Embryonic facial prominence (tissue), 1 donor: Measurements from ENCODE around the gene LMAN1L.
"Not testable (repeated sequence)": the region's sequence is repeated elsewhere in the genome, so short reads cannot be mapped to it uniquely, and the experiment has no call there.

Experiments
- DNase-seq: peaks from one replicate; pipeline ENCODE4 v3.0.0-alpha.2; 2016; ENCODE audit errors: extremely low spot score

Gene LMAN1L

DNA sequence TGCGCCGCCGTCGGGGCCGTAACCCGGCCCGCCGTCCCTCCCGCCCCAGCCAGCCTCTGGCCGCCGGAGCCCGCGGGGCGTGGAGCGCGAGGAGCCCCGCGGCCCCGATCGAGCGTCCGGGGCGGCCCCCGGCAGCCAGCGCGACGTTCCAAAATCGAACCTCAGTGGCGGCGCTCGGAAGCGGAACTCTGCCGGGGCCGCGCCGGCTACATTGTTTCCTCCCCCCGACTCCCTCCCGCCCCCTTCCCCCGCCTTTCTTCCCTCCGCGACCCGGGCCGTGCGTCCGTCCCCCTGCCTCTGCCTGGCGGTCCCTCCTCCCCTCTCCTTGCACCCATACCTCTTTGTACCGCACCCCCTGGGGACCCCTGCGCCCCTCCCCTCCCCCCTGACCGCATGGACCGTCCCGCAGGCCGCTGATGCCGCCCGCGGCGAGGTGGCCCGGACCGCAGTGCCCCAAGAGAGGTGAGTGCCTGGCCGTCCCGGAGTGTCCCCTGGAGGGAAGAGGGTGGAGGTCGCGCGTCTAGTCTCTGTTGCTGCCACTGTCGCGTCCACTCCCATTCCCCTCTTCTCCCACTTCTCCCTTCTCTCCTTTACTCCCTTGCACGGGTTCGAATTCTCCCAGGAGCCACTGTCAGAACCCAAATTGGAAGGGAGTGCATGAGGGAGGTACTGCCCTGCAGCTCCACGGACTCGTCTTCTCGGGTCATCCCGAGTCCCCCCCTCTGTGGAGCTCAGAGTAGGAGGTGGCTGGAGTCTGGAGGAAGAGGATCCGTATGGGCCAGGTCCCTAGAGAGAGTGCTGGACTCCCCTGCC lies 30.2 kb upstream of the LMAN1L start:
- no peak for DNase-seq

DNA sequence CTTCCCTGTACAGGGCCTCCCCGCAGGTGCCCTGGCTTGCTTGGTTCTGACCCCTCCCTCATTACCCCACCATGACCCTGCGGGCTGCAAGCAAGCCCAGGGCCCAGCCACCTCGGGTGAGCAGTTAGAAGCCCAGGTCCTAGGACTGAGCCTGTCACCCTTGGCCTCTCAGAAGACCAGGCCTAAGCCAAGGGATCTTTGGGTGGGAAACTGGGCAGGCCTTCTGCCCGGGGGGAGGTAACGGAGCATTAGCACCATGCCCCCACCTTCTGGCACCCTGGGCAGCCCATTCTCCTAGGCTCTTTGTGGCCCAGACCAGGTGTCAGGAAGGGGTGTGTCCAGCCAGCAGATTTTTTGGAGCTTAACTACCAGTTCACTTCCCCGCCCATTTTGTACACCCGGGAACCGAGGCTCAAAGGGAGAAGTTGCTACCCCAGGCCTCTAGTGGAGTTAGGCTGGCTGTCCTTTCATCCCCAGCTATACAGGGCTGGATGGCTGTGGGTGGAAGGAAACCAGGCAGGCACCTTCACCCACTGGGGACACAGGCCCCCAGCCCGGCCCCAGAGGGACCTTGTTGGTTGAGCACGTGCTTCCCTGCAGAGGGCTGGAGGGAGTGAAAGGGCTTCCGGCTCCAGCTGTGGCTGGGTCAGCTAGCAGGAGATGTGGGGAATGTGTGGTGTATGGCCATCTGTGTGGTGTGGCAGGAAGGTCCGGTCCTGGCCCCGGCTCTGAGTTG lies 29.4 kb upstream of the LMAN1L start:
- DNase-seq, result no peak

DNA sequence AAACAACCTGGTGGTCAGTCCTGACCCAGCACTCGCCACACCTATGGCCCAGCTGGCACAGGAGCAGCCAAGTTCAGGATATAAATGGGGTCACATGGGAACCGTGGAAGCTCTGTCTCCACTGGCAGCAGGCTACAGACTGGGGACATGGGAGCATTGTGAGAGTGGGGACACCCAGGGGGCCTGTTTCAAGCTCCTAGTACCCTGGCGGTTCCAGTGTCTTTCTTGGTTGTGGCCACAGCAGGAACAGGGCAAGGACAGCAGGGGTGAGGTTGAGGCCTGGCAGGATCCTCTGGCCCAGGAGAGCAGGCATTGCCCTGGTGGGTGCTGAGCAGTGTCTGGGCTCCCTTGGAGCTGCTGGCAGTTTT lies 28.8 kb upstream of the LMAN1L start:
- no peak for DNase-seq

DNA sequence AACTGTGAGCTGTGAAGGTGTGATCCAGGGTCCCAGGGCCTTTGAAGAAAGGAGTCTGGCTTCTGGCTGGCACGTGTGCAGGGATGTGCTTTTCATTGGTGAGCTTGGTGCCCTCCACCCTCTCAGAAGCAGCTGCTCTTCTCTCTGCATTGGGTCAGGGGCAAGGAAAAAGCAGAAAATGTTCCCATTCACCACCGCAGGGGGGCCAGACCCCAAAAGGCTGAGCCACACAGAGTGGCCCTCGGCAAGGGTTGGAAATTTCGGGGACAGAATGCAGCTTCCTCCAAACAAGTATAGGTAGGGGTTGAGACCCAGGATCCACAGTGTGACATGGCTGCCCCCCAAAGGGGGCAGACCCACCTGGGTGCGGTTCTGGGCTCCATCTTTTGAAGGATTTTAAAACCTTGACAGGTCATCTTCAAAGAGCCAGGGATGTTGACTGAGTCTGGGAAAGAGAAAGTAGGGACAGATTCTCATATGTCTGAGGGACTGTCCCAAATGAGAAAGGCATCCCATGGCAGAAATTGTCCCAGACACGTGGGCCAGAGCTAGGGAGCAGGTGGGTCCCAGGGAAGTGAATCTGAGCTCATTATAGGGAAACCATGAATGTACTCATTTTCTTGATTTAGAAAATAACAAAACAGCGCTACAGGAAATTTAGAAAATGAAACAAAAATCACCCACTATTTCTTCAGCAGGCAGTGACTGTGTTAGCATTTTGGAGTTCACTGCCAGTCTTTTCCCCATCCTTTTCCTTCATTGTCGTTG lies 28.0 kb upstream of the LMAN1L start:
- DNase-seq, result no peak

DNA sequence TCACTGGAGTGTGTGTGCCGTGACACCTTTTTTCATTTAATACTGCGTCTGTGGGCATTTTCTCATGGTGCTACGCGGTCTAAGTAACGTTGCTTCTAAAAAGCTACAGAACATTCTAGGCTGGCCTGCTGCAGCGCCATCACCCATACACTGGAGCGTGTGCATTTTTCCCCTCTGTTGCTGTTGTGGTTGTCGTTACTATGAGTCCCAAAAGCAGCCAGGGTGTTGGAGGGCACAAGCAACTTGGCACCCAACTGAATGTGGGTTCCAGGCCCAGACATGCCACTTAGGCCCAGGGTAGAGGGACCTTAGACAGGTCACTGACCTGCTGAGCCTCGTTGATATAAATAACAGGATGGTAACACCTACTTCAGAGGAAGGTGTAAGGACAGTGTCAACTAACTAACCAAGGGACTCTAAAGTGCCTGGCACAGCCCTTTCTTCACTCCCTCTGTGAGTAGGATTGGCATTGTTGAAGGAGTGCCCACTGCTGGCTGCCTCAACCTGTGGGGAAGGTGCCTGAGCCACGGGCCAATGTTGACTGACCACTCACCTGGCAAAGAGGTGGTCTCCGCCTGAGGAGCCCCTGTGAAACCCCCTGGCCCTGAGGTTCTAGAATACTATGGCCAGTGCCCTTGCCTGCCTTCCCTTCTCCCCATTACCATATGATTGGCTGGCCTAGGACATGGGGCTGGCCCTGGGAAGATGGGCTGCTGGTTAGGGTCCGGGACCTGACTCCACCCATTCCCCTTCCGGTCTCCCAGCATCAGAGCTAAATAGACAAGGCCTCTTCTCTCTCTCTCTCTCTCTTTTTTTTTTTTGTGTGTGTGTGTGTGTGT lies 27.2 kb upstream of the LMAN1L start:
- no peak for DNase-seq

DNA sequence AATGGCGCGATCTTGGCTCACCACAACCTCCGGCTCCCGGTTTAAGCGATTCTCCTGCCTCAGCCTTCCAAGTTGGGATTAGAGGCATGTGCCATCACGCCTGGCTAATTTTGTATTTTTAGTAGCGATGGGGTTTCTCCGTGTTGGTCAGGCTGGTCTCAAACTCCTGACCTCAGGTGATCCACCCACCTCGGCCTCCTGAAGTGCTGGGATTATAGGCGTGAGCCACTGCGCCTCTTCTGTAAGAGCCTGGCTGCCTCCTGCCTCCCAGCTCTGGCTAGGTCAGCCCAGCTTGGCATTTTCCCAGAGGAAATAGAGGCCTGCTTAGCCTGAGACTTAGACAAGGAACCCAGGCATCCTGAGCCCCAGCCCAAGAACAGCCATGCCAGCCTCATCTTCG lies 26.6 kb upstream of the LMAN1L start:
- DNase-seq, result not testable (repeated sequence)

DNA sequence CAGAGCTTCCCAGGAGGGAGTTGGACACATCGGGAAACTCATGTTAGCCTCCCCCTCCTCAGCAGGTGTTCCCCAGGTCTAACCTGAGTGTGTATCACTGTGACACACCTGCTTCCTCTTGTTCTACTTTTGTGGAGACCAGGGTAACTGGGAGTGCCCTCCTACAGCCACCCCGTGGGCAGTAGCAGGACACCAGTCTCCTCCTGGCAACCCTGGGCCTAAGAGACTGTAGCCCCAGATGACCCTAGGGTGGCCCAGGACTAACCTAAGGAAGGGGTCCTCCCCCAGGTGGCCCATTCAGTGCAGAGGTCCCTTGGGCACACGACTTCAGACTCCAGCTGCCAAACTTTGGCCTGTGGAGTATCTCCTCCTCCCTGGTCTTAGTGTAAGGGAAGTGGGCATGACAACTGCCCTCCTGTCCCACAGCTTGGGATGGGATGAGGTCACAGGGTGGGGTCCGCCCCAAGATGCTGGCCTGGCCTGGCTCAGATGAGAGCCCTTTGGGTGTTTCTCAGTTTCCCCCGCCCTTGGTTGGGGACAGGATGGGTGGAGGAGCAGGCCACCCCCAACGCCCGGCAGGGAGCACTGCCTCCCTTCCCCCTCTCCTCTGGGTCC lies 26.0 kb upstream of the LMAN1L start:
- no peak for DNase-seq

DNA sequence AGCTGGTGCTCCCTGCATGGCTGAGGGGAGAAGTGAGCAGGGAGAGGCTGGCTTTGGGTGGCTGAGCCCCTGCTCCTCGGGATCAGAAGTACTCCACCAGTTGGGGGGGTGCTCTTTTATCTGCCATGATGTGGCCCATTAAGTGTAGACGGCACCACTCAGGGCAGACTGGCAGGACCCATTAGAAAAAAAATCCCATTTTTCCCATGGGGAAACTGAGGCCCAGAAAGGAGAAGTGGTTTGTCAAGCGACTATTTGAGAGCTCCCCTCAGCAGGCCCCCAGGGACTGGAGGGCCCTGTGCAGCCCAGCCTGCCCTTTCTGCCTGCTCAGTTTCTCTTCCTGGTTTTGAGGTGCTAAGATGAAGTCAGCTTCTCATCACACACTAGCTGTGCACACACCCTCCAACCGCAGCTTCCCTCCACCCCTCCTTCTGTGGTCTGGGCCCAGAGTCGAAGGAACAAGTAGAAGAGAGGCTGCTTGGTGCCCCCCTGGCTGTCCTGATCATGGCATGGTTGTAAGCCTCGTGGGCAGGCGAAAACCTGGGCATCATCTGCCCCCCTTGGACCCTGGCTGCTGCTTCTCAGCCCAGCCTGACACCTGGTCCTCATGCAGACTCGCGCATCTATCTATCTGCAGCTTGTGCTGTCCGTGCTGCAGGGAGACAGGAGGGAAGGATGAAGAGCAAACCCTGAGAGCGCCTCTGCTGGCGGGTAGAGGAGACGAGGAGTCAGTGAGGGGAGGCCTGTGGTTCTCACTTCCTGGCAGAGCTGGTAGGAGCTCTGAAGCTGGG lies 25.2 kb upstream of the LMAN1L start:
- no peak for DNase-seq

DNA sequence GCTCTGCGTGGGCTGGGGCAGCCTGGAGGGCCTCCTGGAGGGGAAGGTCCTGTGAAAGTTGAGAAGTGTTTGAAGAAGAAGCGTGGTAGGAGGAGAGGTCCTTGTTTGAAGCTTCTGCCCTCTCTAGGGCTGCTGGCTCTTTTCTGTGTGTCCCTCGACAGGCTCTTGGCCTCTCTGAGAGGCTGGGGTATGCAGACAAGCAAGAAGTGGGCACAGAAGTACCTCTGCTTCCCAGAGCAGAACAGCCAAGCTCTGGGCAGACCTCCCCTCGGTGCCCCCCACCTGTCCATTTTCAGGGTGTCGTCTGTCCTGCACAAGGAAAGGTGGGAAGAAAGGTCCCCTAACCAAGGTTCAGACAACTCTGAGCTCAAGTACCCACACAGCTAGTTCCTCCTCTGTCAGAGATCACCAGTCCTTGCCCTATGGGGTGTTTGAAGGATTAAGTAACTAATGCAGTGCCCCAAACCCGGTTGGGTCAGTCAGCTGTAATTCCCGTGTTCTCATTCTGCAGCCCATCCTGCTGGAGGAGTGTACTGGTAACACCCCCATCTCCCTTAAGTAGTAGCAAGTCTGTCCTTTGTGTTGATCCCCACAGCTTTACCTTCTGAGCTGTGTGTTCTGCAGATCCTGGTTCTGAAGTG lies 24.5 kb upstream of the LMAN1L start:
- no peak for DNase-seq

DNA sequence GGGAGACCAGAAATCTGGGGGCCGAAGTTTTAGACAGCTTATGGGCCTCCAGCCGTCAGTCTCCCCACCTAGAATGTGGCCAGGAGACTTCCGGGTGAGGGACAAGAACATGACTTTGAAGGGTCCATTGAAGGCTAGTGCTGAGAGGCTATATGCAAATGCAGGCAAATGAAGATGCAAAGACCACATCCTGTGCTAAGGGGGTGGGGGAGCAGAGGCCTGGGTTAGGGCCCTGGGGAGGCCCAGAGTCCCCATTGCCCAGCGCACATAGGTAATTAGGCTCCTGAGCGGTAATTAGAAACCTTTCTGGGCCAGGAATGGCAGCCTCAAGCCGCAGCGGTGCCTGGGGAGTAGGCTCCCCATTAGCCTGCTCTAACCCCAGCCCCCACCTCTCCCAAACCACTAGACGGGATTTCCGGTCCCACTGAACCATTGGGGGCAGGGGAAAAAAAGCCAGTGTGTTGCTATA lies 23.9 kb upstream of the LMAN1L start:
- no peak for DNase-seq

DNA sequence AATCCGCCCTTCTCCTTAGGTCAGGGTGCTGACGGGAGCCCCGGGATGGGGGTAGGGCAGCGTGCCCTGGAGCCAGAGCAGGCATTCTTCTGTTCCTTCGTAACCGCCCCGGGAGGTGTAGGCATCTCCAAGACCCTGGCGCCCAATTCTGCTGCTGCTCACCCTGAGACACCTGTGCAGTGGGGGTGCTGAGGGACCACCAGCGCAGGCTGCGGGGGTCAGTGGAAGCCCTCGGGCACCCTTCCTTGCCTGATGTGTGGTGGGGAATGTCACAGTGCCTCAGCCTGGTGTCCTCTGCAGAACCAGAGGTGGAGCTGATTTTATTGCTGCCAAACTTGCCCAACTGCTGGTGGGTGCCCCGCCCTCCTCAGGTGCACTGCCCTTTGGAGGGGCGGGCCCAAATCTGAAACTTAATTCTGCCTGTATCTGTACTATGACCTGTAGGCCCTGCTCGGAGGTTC lies 23.4 kb upstream of the LMAN1L start:
- DNase-seq, result no peak

DNA sequence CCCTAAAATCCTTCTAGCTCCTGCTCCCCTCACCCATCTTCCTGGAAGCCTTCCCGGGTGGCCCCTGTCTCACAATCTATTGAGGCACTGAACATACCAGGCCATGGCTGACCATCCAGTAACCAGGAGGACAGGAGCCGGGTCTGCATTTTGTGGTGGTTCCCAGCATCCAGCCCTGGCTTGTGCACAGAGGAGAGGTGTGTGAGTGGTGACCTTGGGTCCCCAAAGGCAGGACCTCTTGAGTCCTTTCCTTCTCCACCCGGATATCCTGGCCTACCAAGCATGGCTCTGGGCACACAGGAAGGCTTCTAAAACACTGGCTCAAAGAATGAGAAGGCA lies 22.9 kb upstream of the LMAN1L start:
- no peak for DNase-seq

DNA sequence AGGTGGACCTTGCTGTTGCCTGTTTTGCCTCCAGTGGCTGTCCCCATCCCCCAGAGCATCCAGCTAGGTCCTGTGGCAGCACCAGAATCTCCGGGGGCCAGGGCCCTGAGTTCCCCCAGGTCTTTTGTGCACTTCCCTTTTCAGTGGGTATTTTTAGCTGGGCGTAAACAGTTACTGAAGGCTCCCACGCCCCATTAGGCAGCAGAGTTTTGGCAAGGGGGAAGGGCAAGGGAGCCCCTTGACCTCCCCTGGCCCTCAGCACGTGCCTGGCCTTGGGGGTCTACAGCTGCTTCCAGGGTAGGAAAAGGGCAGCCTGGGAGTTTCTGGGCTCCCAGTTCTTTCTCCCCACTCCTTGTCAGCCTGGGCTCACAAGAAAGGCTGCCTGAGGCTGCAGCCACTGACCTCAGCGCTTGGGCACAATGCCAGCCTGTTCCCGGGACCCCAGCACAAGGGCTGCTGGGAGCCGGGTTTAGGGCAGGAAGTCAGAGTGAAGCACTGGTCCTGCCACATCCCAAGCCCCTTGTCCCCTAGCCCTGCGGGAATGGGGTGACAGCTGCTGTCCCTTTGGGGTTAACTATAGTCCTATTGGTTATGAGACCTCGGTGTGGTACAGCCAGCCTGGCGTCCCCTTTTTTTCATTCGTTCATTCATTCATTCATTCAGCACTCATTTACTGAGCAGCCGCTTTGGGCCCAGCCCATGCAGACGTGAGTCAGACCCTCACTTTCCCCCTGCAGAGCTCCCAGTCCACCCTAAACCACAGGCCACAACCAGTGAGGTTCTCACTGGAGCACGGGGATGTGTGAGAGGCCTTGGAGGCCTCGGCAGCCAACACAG lies 22.3 kb upstream of the LMAN1L start:
- no peak for DNase-seq

DNA sequence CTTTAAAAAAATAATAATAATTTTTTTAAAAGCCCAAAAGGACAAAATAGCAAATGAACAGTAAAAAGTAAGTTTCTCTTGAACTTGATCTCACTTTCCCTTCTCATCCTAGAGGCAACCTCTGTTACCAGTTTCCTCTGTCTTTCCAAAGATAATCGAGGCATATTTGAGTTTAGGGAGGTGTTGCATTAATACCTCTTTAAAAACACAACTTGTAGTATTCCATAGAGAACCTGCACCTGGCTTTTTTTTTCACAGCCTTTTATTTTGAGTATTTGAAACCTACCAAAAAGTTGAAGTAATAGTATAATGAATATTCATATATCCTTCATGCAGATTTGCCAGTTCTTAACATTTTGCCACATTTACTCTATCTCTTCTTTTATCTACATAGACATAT lies 21.6 kb upstream of the LMAN1L start:
- no peak for DNase-seq

DNA sequence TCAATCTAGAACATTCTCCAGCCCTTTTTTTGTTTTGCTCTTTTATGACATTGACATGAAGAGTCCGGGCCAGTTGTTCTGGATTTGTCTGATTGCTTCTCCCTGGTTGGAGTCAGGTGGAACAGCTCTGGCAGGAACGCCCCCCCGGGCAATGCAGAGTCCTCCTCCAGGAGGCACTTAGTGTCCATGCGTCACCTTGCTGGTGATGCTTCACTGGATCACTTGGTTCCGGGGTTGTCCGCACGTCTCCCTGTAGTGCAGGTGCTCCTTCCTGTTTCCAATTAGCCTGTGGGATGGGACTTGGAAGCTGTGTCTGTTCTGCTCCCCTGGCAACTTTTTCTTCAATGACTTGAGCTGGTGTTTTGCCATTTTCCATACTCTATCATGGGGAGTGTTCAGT lies 21.0 kb upstream of the LMAN1L start:
- DNase-seq, result no peak

DNA sequence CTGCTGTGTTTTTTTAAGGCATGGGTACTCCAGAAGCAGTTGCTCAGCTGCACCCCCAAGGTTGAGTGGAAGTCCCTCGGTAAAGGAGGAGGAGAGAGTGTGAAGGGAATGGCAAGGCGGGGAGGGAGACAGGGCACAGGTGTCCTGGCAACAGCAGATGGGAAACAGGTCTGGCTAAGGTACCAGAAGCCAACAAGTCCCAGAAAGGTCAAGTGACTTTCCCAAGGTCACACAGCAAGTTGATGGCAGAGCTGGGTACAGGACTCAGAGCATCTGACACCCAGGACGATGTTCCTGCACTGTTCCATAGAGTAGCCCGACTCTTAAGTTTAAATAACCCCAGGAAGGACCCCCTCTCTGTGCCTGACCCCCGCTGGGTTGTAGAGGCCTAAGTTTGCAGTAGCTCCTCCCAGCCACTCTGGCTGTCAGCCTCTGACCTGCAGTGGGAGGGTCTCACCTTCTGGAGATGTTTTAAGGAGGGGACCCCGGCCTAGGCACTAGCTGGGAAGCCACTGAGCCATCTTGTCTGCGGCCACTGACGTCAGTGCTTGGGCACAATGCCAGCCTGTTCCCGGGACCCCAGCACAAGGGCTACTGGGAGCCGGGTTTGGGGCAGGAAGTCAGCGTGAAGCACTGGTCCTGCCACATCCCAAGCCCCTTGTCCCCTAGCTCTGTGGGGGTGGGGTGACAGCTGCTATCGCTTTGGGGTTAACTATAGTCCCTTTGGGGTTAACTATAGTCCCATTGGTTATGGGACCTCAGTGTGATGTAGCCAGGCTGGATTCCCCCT lies 20.2 kb upstream of the LMAN1L start:
- DNase-seq, result no peak

DNA sequence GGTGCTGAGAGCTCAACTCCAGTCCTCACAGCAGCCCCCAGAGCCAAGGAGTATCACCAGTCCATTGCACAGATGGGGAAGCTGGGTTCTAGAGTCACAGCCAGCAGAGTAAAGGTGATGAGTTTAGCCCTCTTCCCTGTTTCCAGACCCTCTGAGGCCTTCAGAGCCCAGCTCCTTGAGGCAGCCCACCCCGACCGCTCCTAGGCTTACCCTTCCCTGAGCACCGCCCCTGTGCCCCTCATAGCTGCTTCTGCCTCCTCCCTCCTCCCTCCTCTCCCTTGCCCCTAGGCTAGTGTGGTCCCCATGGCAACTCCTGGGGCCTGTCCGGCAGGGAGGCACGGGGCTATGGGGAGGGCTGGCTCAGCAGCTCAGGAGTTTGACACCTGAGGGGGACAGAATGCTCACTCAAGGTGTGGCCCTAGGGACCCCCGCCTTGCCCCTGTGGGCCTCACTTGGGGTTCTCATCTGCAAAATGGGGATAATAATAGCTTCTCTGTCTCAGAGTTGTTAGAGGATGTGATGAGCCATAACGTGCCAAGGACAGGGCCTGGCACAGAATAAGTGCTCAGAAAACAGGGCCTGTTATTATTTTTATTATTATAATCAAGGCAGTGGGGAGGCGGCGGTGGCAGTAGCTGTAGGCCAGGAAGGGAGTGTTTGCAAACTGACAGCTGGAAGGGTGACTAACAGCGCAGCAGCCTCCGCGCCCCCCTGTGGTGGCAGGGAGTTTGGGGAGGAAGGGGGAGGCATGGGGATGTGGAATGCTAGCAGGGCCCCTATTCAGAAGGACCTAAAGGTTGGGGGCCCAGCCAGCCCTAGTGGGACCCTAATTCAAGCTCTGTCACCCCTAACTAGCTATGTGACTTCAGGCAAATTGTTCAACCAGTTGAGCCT lies 19.3 kb upstream of the LMAN1L start:
- DNase-seq, result no peak
